ENCODE measurements around the gene MPRIP.

DNA sequence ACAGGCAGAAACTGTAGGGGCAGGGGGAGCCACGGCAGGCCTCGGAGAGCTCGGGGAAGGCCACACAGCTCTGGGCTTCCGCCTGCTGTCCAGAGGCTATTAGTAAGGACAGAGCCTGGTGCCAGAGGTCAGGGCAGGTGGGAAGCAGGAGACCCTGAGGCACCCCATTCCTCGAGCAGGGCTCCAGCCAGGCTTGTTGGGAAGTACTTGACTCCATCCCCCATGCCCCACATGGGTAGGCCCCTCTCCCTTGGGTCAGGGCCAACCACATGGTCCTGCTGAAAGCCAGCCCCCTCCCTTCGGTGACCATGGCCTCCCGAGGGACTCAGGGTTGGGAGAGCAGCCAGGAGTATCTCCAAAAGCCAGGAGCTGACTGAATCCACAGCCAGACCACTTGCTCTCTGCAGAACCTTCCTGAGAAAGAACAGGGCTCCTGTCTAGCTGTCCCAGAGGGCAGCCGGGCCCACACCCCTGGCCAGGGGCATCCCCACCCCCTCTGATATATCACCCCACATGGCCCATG, 17.4 kb upstream of the MPRIP start:
- TF ChIP-seq, protein P1, sequence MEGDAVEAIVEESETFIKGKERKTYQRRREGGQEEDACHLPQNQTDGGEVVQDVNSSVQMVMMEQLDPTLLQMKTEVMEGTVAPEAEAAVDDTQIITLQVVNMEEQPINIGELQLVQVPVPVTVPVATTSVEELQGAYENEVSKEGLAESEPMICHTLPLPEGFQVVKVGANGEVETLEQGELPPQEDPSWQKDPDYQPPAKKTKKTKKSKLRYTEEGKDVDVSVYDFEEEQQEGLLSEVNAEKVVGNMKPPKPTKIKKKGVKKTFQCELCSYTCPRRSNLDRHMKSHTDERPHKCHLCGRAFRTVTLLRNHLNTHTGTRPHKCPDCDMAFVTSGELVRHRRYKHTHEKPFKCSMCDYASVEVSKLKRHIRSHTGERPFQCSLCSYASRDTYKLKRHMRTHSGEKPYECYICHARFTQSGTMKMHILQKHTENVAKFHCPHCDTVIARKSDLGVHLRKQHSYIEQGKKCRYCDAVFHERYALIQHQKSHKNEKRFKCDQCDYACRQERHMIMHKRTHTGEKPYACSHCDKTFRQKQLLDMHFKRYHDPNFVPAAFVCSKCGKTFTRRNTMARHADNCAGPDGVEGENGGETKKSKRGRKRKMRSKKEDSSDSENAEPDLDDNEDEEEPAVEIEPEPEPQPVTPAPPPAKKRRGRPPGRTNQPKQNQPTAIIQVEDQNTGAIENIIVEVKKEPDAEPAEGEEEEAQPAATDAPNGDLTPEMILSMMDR (IDR thresholded peaks at IDR 0.05): no peak
- TF ChIP-seq POLR2A (IDR thresholded peaks at IDR 0.05): no peak
